ENCODE results near the gene TSSK3. TPM values are rescaled to one million over a fixed set of nuclear protein-coding genes. Genes with fewer than 3 reads are reported as not detected.

TSSK3 gene
- total RNA-seq, 1 experiment from 2014 or later = 1.6 TPM

DNA sequence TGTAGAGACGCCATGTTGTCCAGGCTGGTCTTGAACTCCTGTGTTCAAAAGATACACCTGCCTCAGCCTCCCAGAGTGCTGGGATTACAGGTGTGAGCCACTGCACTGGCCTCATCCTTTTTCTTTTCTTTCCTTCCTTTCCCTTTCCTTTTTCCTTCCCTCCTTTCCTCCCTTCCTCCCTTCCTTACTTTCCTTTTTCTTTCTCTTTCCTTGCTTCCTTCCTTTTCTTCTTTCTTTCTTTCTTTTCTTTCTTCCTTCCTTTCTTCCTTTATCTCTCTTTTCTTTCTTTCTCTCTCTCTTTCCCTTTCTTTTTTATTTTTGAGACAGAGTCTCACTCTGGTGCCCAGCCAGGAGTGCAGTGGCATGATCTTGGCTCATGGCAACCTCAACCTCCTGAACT, 5.9 kb upstream of the TSSK3 start:
- WGBS (ENCODE audit: extremely low coverage, insufficient read length, low lambda C conversion rate) = no CpG with 5 or more reads among the region's 1 CpG

More for the DNA sequence above, 5.9 kb upstream of the TSSK3 start:
- Histone ChIP-seq H2AK5ac (ENCODE audit: insufficient read length, low read length) (no peak overlapping the region), H4K5ac (ENCODE audit: insufficient read length, low read depth, low read length) (no peak overlapping the region), H3K79me2 (ENCODE audit: insufficient read depth, low read length) (no peaks in the 10 kb centered on the region), H3K4ac (ENCODE audit: low read depth, low read length) (no peak overlapping the region), H2AFZ (ENCODE audit: low read length) (no peak overlapping the region), H4K8ac (replicated peaks; ENCODE audit: insufficient read length, low read depth, low read length) (no peak overlapping the region), H3K23me2 (ENCODE audit: insufficient read length, low read depth, low read length, poor library complexity, severe bottlenecking) (peaks cover 9% of the 10 kb centered on the region), H3T11ph (ENCODE audit: low read length) (no peak overlapping the region), H3K4me2 (ENCODE audit: insufficient read depth, insufficient read length, low read length) (no peak overlapping the region), H3K9ac (ENCODE audit: extremely low read depth, insufficient read length, low read length) (no peak overlapping the region), H2BK120ac (ENCODE audit: low read depth, low read length, poor library complexity, severe bottlenecking) (no peak overlapping the region), H4K20me1 (ENCODE audit: control insufficient read depth, insufficient read depth, insufficient read length) (no peaks in the 10 kb centered on the region), H3K56ac (ENCODE audit: insufficient read length, low read depth, low read length) (no peak overlapping the region), H3K79me1 (ENCODE audit: insufficient read depth, low read depth, low read length, poor library complexity, severe bottlenecking) (no peaks in the 10 kb centered on the region), H4K91ac (ENCODE audit: insufficient read length, low read depth, low read length) (no peak overlapping the region), H3K18ac (ENCODE audit: insufficient read length, low read depth, low read length) (no peak overlapping the region), H3K27ac (ENCODE audit: insufficient read length, low read depth, low read length) (no peak overlapping the region), H2BK15ac (ENCODE audit: low read depth, low read length) (no peak overlapping the region), H2BK20ac (ENCODE audit: low read depth, low read length, poor library complexity, severe bottlenecking) (no peak overlapping the region), H3K27me3 (ENCODE audit: insufficient read depth, low read length) (no peaks in the 10 kb centered on the region; the same call in 1 of the 2 replicates), H3K9me3 (ENCODE audit: control insufficient read depth, low read depth, low read length) (no peaks in the 10 kb centered on the region), H3K14ac (ENCODE audit: insufficient read depth, low read length) (no peak overlapping the region), H2BK5ac (ENCODE audit: insufficient read length, low read length) (no peak overlapping the region), H3K23ac (ENCODE audit: insufficient read length, low read depth, low read length) (no peak overlapping the region), H3K4me1 (ENCODE audit: insufficient read depth, low read length) (no peaks in the 10 kb centered on the region), H2BK12ac (ENCODE audit: insufficient read length, low read depth, low read length) (no peak overlapping the region)
- no peak for DNase-seq
- no peak for TF ChIP-seq CTCF (conservative IDR thresholded peaks at IDR 0.05)
- Mint-ChIP-seq H3K27ac (no peak overlapping the region; a peak in 1 of 7 replicates), H3K4me3 (no peak overlapping the region), H3K36me3 (ENCODE audit: insufficient read depth in 1 of 3, low read depth in 3 of 3) (peaks cover 5 to 22% (median 9%) of the 10 kb centered on the region in 3 experiments; a peak in 5 of 7 replicates), H3K9me3 (no peaks in the 10 kb centered on the region), H3K27me3 (ENCODE audit: low read depth) (peaks cover 22% of the 10 kb centered on the region), H3K4me1 (peaks cover 19 to 20% of the 10 kb centered on the region in 2 experiments)

Measured in H9 (cell line).